HCT116 (cell line): ENCODE results near the gene PTP4A2. TPM values are rescaled to one million over a fixed set of nuclear protein-coding genes. Genes with fewer than 3 reads are reported as not detected.

Source experiments
- ATAC-seq: fragments of 200-7000 bp; cut with Tn5 transposase; 2 replicates; pipeline ENCODE4 v1.9.1; 2020; ENCODE audit warnings: mild to moderate bottlenecking, moderate library complexity
- BruUV-seq: library from RNA; stranded (reverse); fragments of 400-500 nt; replicated peaks from 2 replicates; lab custom pipeline; 2021; lab: Mats Ljungman, UMichigan
- CTCF ChIA-PET: fragments of 300-600 bp; sonication (Branson Sonifier 250); formaldehyde crosslinking; loops from one replicate; lab custom pipeline; 2021; ENCODE audit warnings: antibody characterized with exemption; lab: Charles Lee
- POLR2A ChIA-PET: fragments of 300-600, 350-600 bp; sonication (Branson Sonifier 250); formaldehyde crosslinking; loops from one replicate; lab custom pipeline; 2021; ENCODE audit warnings: antibody characterized with exemption; lab: Charles Lee
- RAD21 ChIA-PET, 2 experiments: fragments of 300-600 bp; sonication (Branson Sonifier 250); formaldehyde crosslinking; loops; one replicate each; lab custom pipeline; 2023; ENCODE audit warnings: low total read pairs in 2 of 2; ENCODE audit not compliant: uncharacterized antibody in 2 of 2, unreplicated experiment in 2 of 2, low non-redundant PET in 1 of 2; lab: Charles Lee
- DNase-seq: peaks from one replicate; pipeline ENCODE4 v3.0.0-alpha.2; 2010; ENCODE audit warnings: low read depth, low spot score
- H2AFZ ChIP-seq: fragments of 200-600 bp; shearing (Covaris generic), sonication (generic); 2 replicates; pipeline ENCODE4 v1.6.1; 2017; ENCODE audit warnings: low read depth, mixed run types, mixed read lengths, antibody characterized with exemption, low read length; ENCODE audit not compliant: poor library complexity, severe bottlenecking
- H3K27ac ChIP-seq: 2 replicates; pipeline ENCODE4 v1.5.1; 2012; ENCODE audit warnings: low read depth, low read length
- H3K27me3 ChIP-seq: fragments of 200-600 bp; sonication (generic); 2 replicates; pipeline ENCODE4 v1.6.1; 2016; ENCODE audit warnings: mixed run types, low read length, mixed read lengths; ENCODE audit not compliant: insufficient read depth
- H3K36me3 ChIP-seq, 2 experiments: fragments of 200-500 bp in 1 of 2; fragments of 200-600 bp in 1 of 2; sonication (Bioruptor generic) in 1 of 2; sonication (generic) in 1 of 2; 2 replicates each; pipeline versions ENCODE4 v1.5.1 to v1.6.1; 2014 to 2016; ENCODE audit warnings: low read length in 2 of 2, inconsistent platforms in 1 of 2, mixed read lengths in 1 of 2, mixed run types in 1 of 2; ENCODE audit not compliant: insufficient read depth in 2 of 2, control insufficient read depth in 1 of 2
- H3K4me1 ChIP-seq, 2 experiments: fragments of 200-600 bp in 1 of 2; sonication (generic) in 1 of 2; 2 replicates each; pipeline versions ENCODE4 v1.5.1 to v1.6.1; 2012 to 2017; ENCODE audit warnings: low read length in 2 of 2, inconsistent platforms in 1 of 2, mild to moderate bottlenecking in 1 of 2, mixed read lengths in 1 of 2, mixed run types in 1 of 2, moderate library complexity in 1 of 2; ENCODE audit not compliant: insufficient read depth in 2 of 2, control insufficient read depth in 1 of 2
- H3K4me2 ChIP-seq: fragments of 200-600 bp; sonication (generic); 2 replicates; pipeline ENCODE4 v1.6.1; 2017; ENCODE audit warnings: mixed run types, low read length, mixed read lengths
- H3K4me3 ChIP-seq, 2 experiments: fragments of 200-600 bp in 1 of 2; sonication (generic) in 1 of 2; replicated peaks in 1 of 2; 2 replicates each; pipeline ENCODE4 v1.5.1; 2011 to 2016; ENCODE audit warnings: low read length in 2 of 2, control low read depth in 1 of 2, low read depth in 1 of 2, mild to moderate bottlenecking in 1 of 2, mixed read lengths in 1 of 2, mixed run types in 1 of 2
- H3K79me2 ChIP-seq: fragments of 200-600 bp; sonication (generic); 2 replicates; pipeline ENCODE4 v1.6.1; 2017; ENCODE audit warnings: mild to moderate bottlenecking, mixed run types, low read length, moderate library complexity, mixed read lengths; ENCODE audit not compliant: insufficient read depth
- H3K9ac ChIP-seq: fragments of 200-600 bp; sonication (generic); 2 replicates; pipeline ENCODE4 v1.6.1; 2016; ENCODE audit warnings: low read length, mixed read lengths
- H3K9me2 ChIP-seq: fragments of 200-600 bp; sonication (generic), shearing (Covaris generic); 2 replicates; pipeline ENCODE4 v1.6.1; 2017; ENCODE audit warnings: mixed run types, mild to moderate bottlenecking, moderate library complexity; ENCODE audit not compliant: insufficient read depth
- H3K9me3 ChIP-seq, 2 experiments: fragments of 200-500 bp in 1 of 2; fragments of 200-600 bp in 1 of 2; sonication (Bioruptor generic) in 1 of 2; sonication (generic) in 1 of 2; 2 replicates each; pipeline ENCODE4 v1.6.1; 2014 to 2017; ENCODE audit warnings: low read length in 2 of 2, mixed read lengths in 2 of 2, inconsistent platforms in 1 of 2, low read depth in 1 of 2, mild to moderate bottlenecking in 1 of 2, mixed run types in 1 of 2, moderate library complexity in 1 of 2; ENCODE audit not compliant: control insufficient read depth in 1 of 2, insufficient read depth in 1 of 2
- H4K20me1 ChIP-seq: fragments of 200-600 bp; sonication (generic), shearing (Covaris generic); 2 replicates; pipeline ENCODE4 v1.6.1; 2017; ENCODE audit warnings: mixed run types, mild to moderate bottlenecking, moderate library complexity; ENCODE audit not compliant: insufficient read depth
- ATF3 ChIP-seq: IDR thresholded peaks from 2 replicates; pipeline ENCODE4 v1.6.1; 2012
- CBX3 ChIP-seq: IDR thresholded peaks from 2 replicates; pipeline ENCODE4 v1.6.1; 2012; ENCODE audit warnings: low read depth
- CTCF ChIP-seq, 3 experiments: fragments of 200-600 bp in 1 of 3; sonication (generic) in 1 of 3; IDR thresholded peaks in 2 of 3; conservative IDR thresholded peaks in 1 of 3; 2 replicates each; pipeline ENCODE4 v1.5.1; 2012 to 2017; ENCODE audit warnings: low read depth in 2 of 3, low read length in 2 of 3, antibody characterized with exemption in 1 of 3, borderline replicate concordance in 1 of 3, control low read depth in 1 of 3, mild to moderate bottlenecking in 1 of 3, mixed read lengths in 1 of 3, mixed run types in 1 of 3, moderate library complexity in 1 of 3; ENCODE audit not compliant: insufficient read depth in 1 of 3
- EZH2phosphoT487 ChIP-seq: fragments of 200-600 bp; IDR thresholded peaks from 2 replicates; pipeline ENCODE4 v1.6.1; 2018; ENCODE audit warnings: antibody characterized with exemption, borderline replicate concordance
- MAX ChIP-seq: IDR thresholded peaks from 2 replicates; pipeline ENCODE4 v1.6.1; 2012
- POLR2A ChIP-seq: IDR thresholded peaks from 2 replicates; pipeline ENCODE4 v1.7.0; 2011; ENCODE audit warnings: borderline replicate concordance; ENCODE audit not compliant: insufficient read depth, insufficient read length; ENCODE audit errors: extremely low read depth
- REST ChIP-seq: IDR thresholded peaks from 2 replicates; pipeline ENCODE4 v1.6.1; 2012; ENCODE audit warnings: low read depth
- SIN3A ChIP-seq: IDR thresholded peaks from 2 replicates; pipeline ENCODE4 v1.6.1; 2012; ENCODE audit warnings: low read depth
- SP1 ChIP-seq: IDR thresholded peaks from 2 replicates; pipeline ENCODE4 v1.6.1; 2012; ENCODE audit warnings: low read depth
- TCF7L2 ChIP-seq: IDR thresholded peaks from 2 replicates; pipeline ENCODE4 v1.7.0; 2011; ENCODE audit warnings: borderline replicate concordance, inconsistent platforms; ENCODE audit not compliant: insufficient read depth, insufficient read length; ENCODE audit errors: extremely low read depth
- ZFX ChIP-seq: fragments of 450-650 bp; IDR thresholded peaks from 2 replicates; pipeline ENCODE4 v1.6.1; 2017
- ZNF274 ChIP-seq: fragments of 200-500 bp; sonication (Bioruptor generic); IDR thresholded peaks from 2 replicates; pipeline ENCODE4 v1.6.1; 2014; ENCODE audit warnings: mild to moderate bottlenecking, low read depth, low read length, inconsistent platforms
- intact Hi-C: fragments of 100-400 bp; cut with micrococcal nuclease; formaldehyde crosslinking; loops from 2 replicates; pipeline ENCODE4 v1.10.0; 2022
- total RNA-seq: library from RNA; stranded (reverse); gene quantifications from one replicate; pipeline ENCODE4 v1.2.1, GENCODE V29; 2021; ENCODE audit not compliant: unreplicated experiment

The PTP4A2 gene
- total RNA-seq, 1 experiment from 2014 or later = 267 TPM

- H3K4me1 ChIP-seq = peaks cover 3 to 7% of the 10 kb centered on the region in 2 experiments; a peak in 3 of 4 replicates
- no TSS peak for BruUV-seq
- no peak for TF ChIP-seq ZFX
- TF ChIP-seq POLR2A = no peak
- TF ChIP-seq CBX3 = no peak
- no peak for TF ChIP-seq MAX
- no peak for TF ChIP-seq ATF3
- no peak for TF ChIP-seq EZH2phosphoT487
- no peak for TF ChIP-seq CTCF (IDR thresholded peaks at IDR 0.05 in 2 of 3, conservative IDR thresholded peaks at IDR 0.05 in 1 of 3; ENCODE audit: borderline replicate concordance in 1 of 3, insufficient read depth in 1 of 3, low read depth in 2 of 3, low read length in 2 of 3)
- no peak for TF ChIP-seq REST
- TF ChIP-seq TCF7L2 = no peak
- no peak for TF ChIP-seq SP1
- TF ChIP-seq SIN3A = no peak
- no peak for TF ChIP-seq ZNF274
- no peak overlapping the region for H3K4me2 ChIP-seq
- H3K79me2 ChIP-seq = no peaks in the 10 kb centered on the region
- ChIA-PET RAD21 (no interaction called here), POLR2A (no interaction called here), CTCF (interaction anchor here (0.7 kb wide), 1 partner anchor 18 kb away, joined by 4 read pairs; no protein-coding TSS in a partner anchor)
- H3K4me3 ChIP-seq = no peak overlapping the region
- no peak overlapping the region for H3K9ac ChIP-seq
- no peak for ATAC-seq
- H4K20me1 ChIP-seq = no peaks in the 10 kb centered on the region
- H3K27ac ChIP-seq = no peak overlapping the region
- H3K36me3 ChIP-seq = no peaks in the 10 kb centered on the region
- DNase-seq = no peak
- H3K9me2 ChIP-seq = no peaks in the 10 kb centered on the region
- no peaks in the 10 kb centered on the region for H3K9me3 ChIP-seq
- no peak overlapping the region for H2AFZ ChIP-seq
- H3K27me3 ChIP-seq = no peaks in the 10 kb centered on the region
- intact Hi-C loops = no loop called here
Observed at GRCh38 chr1:31981972-31982371, 43.8 kb upstream of the PTP4A2 start.
